Astrocyte (in vitro differentiated cells and primary cell): ENCODE measurements around the gene RGS2. TPM values are rescaled to one million over a fixed set of nuclear protein-coding genes. Genes with fewer than 3 reads are reported as not detected.
A peak's percentile ranks its signal among the peaks of the same experiment; 100 is the strongest.

Experiments
- DNase-seq: peaks from one replicate; pipeline ENCODE4 v3.0.0-alpha.2; 2010; ENCODE audit warnings: low read depth
- FAIRE-seq: peaks from 2 replicates; lab custom pipeline; 2011; peaks lifted over from hg19 to GRCh38; lab: Jason Lieb, UNC
- H2AFZ ChIP-seq: 2 replicates; pipeline ENCODE4 v1.6.0; 2012; ENCODE audit warnings: low read depth, low read length, inconsistent platforms
- H3K27ac ChIP-seq: 2 replicates; pipeline ENCODE4 v1.5.1; 2011; ENCODE audit warnings: low read depth, low read length, inconsistent platforms
- H3K27me3 ChIP-seq: 2 replicates; pipeline ENCODE4 v1.6.0; 2011; ENCODE audit warnings: low read length, inconsistent platforms; ENCODE audit not compliant: insufficient read depth
- H3K36me3 ChIP-seq: 2 replicates; pipeline ENCODE4 v1.5.1; 2011; ENCODE audit warnings: low read length, inconsistent platforms; ENCODE audit not compliant: insufficient read depth
- H3K4me1 ChIP-seq: 2 replicates; pipeline ENCODE4 v1.5.1; 2011; ENCODE audit warnings: low read length, inconsistent platforms; ENCODE audit not compliant: insufficient read depth
- H3K4me2 ChIP-seq: 2 replicates; pipeline ENCODE4 v1.6.0; 2012; ENCODE audit warnings: low read length, inconsistent platforms
- H3K4me3 ChIP-seq: 2 replicates; pipeline ENCODE4 v1.5.1; 2011; ENCODE audit warnings: low read depth, mild to moderate bottlenecking, low read length, inconsistent platforms; ENCODE audit not compliant: insufficient read depth
- H3K79me2 ChIP-seq: 2 replicates; pipeline ENCODE4 v1.6.0; 2012; ENCODE audit warnings: mild to moderate bottlenecking, low read length, inconsistent platforms; ENCODE audit not compliant: insufficient read depth
- H3K9ac ChIP-seq: 2 replicates; pipeline ENCODE4 v1.6.0; 2012; ENCODE audit warnings: mild to moderate bottlenecking, low read length, inconsistent platforms
- H3K9me3 ChIP-seq: 2 replicates; pipeline ENCODE4 v1.5.1; 2012; ENCODE audit warnings: low read depth, mild to moderate bottlenecking, low read length, inconsistent platforms; ENCODE audit not compliant: insufficient read depth
- H4K20me1 ChIP-seq: 2 replicates; pipeline ENCODE4 v1.6.0; 2012; ENCODE audit warnings: low read length, inconsistent platforms; ENCODE audit not compliant: insufficient read depth
- H3K27ac Mint-ChIP-seq: one replicate; pipeline ENCODE4 v1.8.0; 2021; ENCODE audit warnings: mild to moderate bottlenecking, mixed read lengths; ENCODE audit not compliant: unreplicated experiment
- H3K27me3 Mint-ChIP-seq: one replicate; pipeline ENCODE4 v1.8.0; 2021; ENCODE audit warnings: low read depth, mixed read lengths; ENCODE audit not compliant: unreplicated experiment
- H3K36me3 Mint-ChIP-seq: one replicate; pipeline ENCODE4 v1.8.0; 2021; ENCODE audit warnings: low read depth, mixed read lengths; ENCODE audit not compliant: unreplicated experiment
- H3K4me1 Mint-ChIP-seq: one replicate; pipeline ENCODE4 v1.8.0; 2021; ENCODE audit warnings: low read depth, mixed read lengths; ENCODE audit not compliant: unreplicated experiment
- H3K4me3 Mint-ChIP-seq: one replicate; pipeline ENCODE4 v1.8.0; 2021; ENCODE audit warnings: mild to moderate bottlenecking, moderate library complexity, mixed read lengths; ENCODE audit not compliant: unreplicated experiment
- H3K9me3 Mint-ChIP-seq: one replicate; pipeline ENCODE4 v1.8.0; 2021; ENCODE audit warnings: mild to moderate bottlenecking, mixed read lengths; ENCODE audit not compliant: unreplicated experiment
- CTCF ChIP-seq: IDR thresholded peaks from 2 replicates; pipeline ENCODE4 v1.5.1; 2011; ENCODE audit warnings: low read depth, mild to moderate bottlenecking, inconsistent platforms, low read length, moderate library complexity; ENCODE audit not compliant: insufficient read depth
- EZH2 ChIP-seq: IDR thresholded peaks from 2 replicates; pipeline ENCODE4 v1.6.1; 2012; ENCODE audit warnings: mild to moderate bottlenecking, low read length, inconsistent platforms; ENCODE audit not compliant: insufficient read depth
- total RNA-seq: library from RNA; stranded (reverse); gene quantifications from 2 replicates; pipeline ENCODE4 v1.2.1, GENCODE V29; 2021

The RGS2 gene
- total RNA-seq, 1 donor from 2014 or later = 10.5 TPM

GRCh38 chr1:192826791-192827546 lies 18.1 kb downstream of the RGS2 start:
- H3K4me2 ChIP-seq = peak overlapping the region; percentile 42
- no peak overlapping the region for H3K27ac Mint-ChIP-seq
- H3K4me1 Mint-ChIP-seq = peaks cover 5% of the 10 kb centered on the region
- DNase-seq (peak; percentile 88), FAIRE-seq (no peak)
- H3K9me3 ChIP-seq = no peaks in the 10 kb centered on the region
- H3K27me3 ChIP-seq = no peaks in the 10 kb centered on the region
- no peak overlapping the region for H3K9ac ChIP-seq
- H3K4me3 ChIP-seq = no peak overlapping the region
- no peaks in the 10 kb centered on the region for H3K36me3 ChIP-seq
- no peak for TF ChIP-seq CTCF
- TF ChIP-seq EZH2 = no peak
- H3K36me3 Mint-ChIP-seq = no peaks in the 10 kb centered on the region
- H3K79me2 ChIP-seq = no peaks in the 10 kb centered on the region
- no peaks in the 10 kb centered on the region for H3K27me3 Mint-ChIP-seq
- no peaks in the 10 kb centered on the region for H4K20me1 ChIP-seq
- no peak overlapping the region for H3K4me3 Mint-ChIP-seq
- H3K4me1 ChIP-seq = peaks cover 25% of the 10 kb centered on the region
- H2AFZ ChIP-seq = no peak overlapping the region
- peak overlapping the region; percentile 41 for H3K27ac ChIP-seq
- no peaks in the 10 kb centered on the region for H3K9me3 Mint-ChIP-seq

- Mint-ChIP-seq H3K4me1 (peaks cover 10% of the 10 kb centered on the region), H3K4me3 (no peak overlapping the region), H3K9me3 (no peaks in the 10 kb centered on the region), H3K27me3 (no peaks in the 10 kb centered on the region), H3K36me3 (no peaks in the 10 kb centered on the region), H3K27ac (no peak overlapping the region)
- Histone ChIP-seq H3K4me1 (peaks cover 25% of the 10 kb centered on the region), H3K4me3 (no peak overlapping the region), H3K9ac (no peak overlapping the region), H2AFZ (no peak overlapping the region), H3K9me3 (no peaks in the 10 kb centered on the region), H3K4me2 (no peak overlapping the region), H4K20me1 (no peaks in the 10 kb centered on the region), H3K27ac (peak overlapping the region; percentile 65), H3K79me2 (no peaks in the 10 kb centered on the region), H3K36me3 (no peaks in the 10 kb centered on the region), H3K27me3 (no peaks in the 10 kb centered on the region)
- no peak for FAIRE-seq
- TF ChIP-seq CTCF (no peak), EZH2 (no peak)
- DNase-seq = no peak
Observed at GRCh38 chr1:192830595-192831246, 21.9 kb downstream of the RGS2 start.
